ENCODE measurements around the gene KCNQ4.

The KCNQ4 gene

DNA sequence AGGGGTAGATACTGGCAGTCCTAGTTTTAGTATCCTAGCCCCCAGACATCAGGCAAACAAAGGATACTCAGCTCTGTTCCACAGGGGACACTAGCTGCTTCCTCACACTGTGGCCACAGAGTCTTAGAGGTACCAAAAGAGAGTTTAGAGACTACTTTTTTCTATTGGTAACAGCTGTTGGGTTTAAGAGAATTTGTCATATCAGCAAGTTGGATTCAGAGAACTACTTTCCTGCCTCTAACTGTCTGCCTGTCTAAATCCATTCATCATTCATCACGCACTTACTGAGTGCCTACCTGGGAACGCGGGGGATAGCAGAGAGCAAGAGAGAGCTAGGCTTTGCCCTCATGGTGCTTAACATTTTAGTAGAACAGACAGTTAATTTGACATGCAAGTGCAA lies 27.1 kb upstream of the KCNQ4 start:
- Histone ChIP-seq H3K9me3 (ENCODE audit: control insufficient read depth, insufficient read depth, low read length) (no peaks in the 10 kb centered on the region), H3K4me1 (ENCODE audit: control insufficient read depth, insufficient read depth, low read length) (no peaks in the 10 kb centered on the region), H3K36me3 (ENCODE audit: control insufficient read depth, insufficient read depth, low read length) (peaks cover 97% of the 10 kb centered on the region), H3K27me3 (ENCODE audit: control insufficient read depth, insufficient read depth, low read length) (no peaks in the 10 kb centered on the region), H3K27ac (ENCODE audit: low read depth, low read length) (no peak overlapping the region), H3K4me3 (ENCODE audit: low read depth, low read length) (no peak overlapping the region), H3K9ac (ENCODE audit: low read depth, low read length) (no peak overlapping the region)

DNA sequence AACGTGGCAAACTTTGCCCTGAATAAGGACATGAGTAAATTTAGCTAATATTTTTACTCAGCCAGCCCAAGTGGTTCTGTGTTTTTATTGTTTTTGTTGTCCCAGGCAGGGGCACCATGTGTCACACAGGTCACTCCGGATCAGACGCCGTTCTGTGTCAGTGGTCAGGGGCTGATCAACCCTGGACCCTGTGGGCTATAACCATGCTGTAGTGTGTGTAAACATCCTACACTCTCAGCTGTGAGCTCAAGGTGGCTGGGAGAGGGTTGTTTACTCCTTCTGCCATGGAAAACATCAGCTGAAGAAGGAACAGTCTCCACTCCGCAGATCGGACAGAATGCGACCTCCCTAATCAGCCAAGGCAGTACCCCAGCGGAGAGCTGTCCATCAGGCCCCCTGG lies 26.5 kb upstream of the KCNQ4 start:
- Histone ChIP-seq H3K4me3 (ENCODE audit: low read depth, low read length) (no peak overlapping the region), H3K27ac (ENCODE audit: low read depth, low read length) (no peak overlapping the region), H3K4me1 (ENCODE audit: control insufficient read depth, insufficient read depth, low read length) (no peaks in the 10 kb centered on the region), H3K9ac (ENCODE audit: low read depth, low read length) (no peak overlapping the region), H3K36me3 (ENCODE audit: control insufficient read depth, insufficient read depth, low read length) (peaks cover 97% of the 10 kb centered on the region), H3K9me3 (ENCODE audit: control insufficient read depth, insufficient read depth, low read length) (no peaks in the 10 kb centered on the region), H3K27me3 (ENCODE audit: control insufficient read depth, insufficient read depth, low read length) (no peaks in the 10 kb centered on the region)

DNA sequence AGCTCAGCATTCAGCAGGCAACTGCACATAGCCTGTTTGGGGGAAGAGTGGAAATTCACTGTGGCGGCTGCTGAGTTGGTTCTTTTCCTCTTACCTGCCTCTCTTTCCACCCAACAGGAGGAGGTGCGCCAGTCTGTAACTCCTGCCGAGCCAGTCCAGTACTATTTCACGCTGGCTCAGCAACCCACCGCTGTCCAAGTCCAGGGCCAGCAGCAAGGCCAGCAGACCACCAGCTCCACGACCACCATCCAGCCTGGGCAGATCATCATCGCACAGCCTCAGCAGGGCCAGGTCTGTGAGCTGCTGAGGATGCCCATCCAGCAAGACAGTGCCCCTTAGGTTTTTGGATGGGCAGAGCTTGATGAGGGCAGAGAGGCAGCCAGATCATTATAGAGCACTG lies 25.6 kb upstream of the KCNQ4 start:
- Histone ChIP-seq H3K9me3 (ENCODE audit: control insufficient read depth, insufficient read depth, low read length) (no peaks in the 10 kb centered on the region), H3K27me3 (ENCODE audit: control insufficient read depth, insufficient read depth, low read length) (no peaks in the 10 kb centered on the region), H3K4me1 (ENCODE audit: control insufficient read depth, insufficient read depth, low read length) (no peaks in the 10 kb centered on the region), H3K4me3 (ENCODE audit: low read depth, low read length) (no peak overlapping the region), H3K36me3 (ENCODE audit: control insufficient read depth, insufficient read depth, low read length) (peaks cover 97% of the 10 kb centered on the region), H3K9ac (ENCODE audit: low read depth, low read length) (no peak overlapping the region), H3K27ac (ENCODE audit: low read depth, low read length) (no peak overlapping the region)

DNA sequence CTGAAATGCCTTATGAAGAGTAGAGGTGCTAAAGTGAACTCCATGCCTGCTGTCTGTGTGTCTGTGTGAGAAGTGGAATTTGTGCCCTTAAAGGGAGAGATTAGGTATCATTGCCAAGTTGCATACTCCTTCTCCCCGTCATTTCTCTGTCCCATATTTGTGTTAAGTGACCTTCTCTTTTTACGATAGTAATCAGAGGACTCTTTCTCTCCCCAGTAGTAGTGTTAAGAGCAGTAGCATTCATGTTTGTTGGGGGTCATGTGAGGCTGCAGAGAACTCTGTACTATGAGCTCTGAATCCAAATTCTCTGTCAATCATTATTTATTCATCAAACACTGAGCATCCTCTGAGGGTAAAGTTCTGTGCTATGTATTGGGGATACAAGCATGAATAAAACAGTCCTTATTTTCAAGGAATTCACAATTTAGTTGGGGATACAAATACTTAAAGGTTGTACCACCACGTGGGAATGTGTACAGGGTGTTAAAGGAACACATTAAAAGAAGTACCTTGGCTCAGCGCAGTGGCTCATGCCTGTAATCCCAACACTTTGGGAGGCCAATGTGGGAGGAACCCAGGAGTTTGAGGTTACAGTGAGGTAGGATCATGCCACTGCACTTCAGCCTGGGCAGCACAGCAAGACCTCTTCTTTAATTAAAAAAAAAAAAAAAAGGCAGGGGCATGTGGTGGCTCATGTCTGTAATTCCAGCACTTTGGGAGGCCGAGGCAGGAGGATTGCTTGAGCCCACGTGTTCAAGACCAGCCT lies 24.8 kb upstream of the KCNQ4 start:
- Histone ChIP-seq H3K27me3 (ENCODE audit: control insufficient read depth, insufficient read depth, low read length) (no peaks in the 10 kb centered on the region), H3K4me1 (ENCODE audit: control insufficient read depth, insufficient read depth, low read length) (no peaks in the 10 kb centered on the region), H3K9me3 (ENCODE audit: control insufficient read depth, insufficient read depth, low read length) (no peaks in the 10 kb centered on the region), H3K36me3 (ENCODE audit: control insufficient read depth, insufficient read depth, low read length) (peaks cover 96% of the 10 kb centered on the region), H3K9ac (ENCODE audit: low read depth, low read length) (no peak overlapping the region), H3K4me3 (ENCODE audit: low read depth, low read length) (no peak overlapping the region), H3K27ac (ENCODE audit: low read depth, low read length) (no peak overlapping the region)

DNA sequence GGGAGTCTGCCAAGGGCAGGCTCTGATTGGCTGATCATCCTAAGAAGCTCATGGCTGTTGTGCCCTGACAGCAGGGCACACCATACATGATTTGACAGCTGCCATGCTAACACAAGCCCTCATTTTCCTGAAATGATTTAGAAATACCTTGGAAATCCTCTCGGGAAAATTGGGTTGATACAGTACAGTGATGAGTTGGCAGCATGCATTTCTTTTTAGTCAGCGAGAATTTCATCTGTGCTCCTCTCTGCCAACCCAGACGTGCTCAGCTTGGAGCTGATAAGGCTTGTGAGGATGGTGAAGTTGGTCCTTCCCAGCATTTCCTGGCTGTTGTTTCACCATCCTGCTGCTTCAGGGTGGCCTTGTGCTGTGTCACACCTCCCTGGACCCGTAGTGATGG lies 22.6 kb upstream of the KCNQ4 start:
- no peaks in the 10 kb centered on the region for H3K9me3 ChIP-seq (ENCODE audit: control insufficient read depth, insufficient read depth, low read length)
- H3K27me3 ChIP-seq (ENCODE audit: control insufficient read depth, insufficient read depth, low read length) = no peaks in the 10 kb centered on the region
- H3K4me3 ChIP-seq (ENCODE audit: low read depth, low read length) = no peak overlapping the region
- no peak overlapping the region for H3K27ac ChIP-seq (ENCODE audit: low read depth, low read length)
- no peak overlapping the region for H3K9ac ChIP-seq (ENCODE audit: low read depth, low read length)
- peaks cover 96% of the 10 kb centered on the region for H3K36me3 ChIP-seq (ENCODE audit: control insufficient read depth, insufficient read depth, low read length)
- H3K4me1 ChIP-seq (ENCODE audit: control insufficient read depth, insufficient read depth, low read length) = no peaks in the 10 kb centered on the region

DNA sequence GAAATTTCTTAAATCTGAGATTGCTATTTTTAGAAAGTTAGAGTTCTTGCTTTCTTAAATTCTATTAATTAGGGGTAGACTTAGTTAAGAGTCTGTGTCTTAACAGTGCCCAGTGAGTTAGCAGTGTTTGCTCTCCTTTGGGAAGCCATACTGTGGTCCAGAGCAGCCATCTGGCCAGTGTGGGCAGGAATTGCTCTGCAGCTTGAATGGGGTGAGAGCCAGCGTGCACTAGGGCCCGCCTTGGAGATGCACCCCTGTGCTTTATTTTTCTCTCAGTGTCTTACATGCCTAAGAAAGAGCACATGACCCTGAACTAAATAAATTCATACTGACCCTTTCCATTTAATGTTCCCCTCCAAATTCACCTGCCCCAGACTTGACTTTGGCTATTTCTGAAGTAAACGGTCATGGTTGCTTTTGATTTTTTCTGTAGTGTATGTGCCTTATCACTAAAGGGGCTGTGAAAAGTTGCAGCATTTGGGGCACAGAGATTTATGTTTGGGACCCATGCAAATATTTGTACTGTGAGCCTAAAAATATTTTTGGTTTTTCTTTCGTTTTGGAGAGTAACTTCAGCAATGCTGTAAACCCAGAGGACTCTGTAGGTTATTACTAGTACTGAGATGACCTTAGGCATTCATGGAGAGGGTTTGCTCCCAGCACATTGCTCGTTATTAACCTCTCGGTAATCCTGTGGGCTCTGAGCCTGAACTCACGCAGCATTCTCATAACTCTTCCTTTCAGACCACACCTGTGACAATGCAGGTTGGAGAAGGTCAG lies 21.3 kb upstream of the KCNQ4 start:
- H3K27ac ChIP-seq (ENCODE audit: low read depth, low read length) = no peak overlapping the region
- H3K4me1 ChIP-seq (ENCODE audit: control insufficient read depth, insufficient read depth, low read length) = no peaks in the 10 kb centered on the region
- H3K4me3 ChIP-seq (ENCODE audit: low read depth, low read length) = no peak overlapping the region
- H3K27me3 ChIP-seq (ENCODE audit: control insufficient read depth, insufficient read depth, low read length) = no peaks in the 10 kb centered on the region
- peaks cover 96% of the 10 kb centered on the region for H3K36me3 ChIP-seq (ENCODE audit: control insufficient read depth, insufficient read depth, low read length)
- H3K9ac ChIP-seq (ENCODE audit: low read depth, low read length) = no peak overlapping the region
- H3K9me3 ChIP-seq (ENCODE audit: control insufficient read depth, insufficient read depth, low read length) = no peaks in the 10 kb centered on the region

DNA sequence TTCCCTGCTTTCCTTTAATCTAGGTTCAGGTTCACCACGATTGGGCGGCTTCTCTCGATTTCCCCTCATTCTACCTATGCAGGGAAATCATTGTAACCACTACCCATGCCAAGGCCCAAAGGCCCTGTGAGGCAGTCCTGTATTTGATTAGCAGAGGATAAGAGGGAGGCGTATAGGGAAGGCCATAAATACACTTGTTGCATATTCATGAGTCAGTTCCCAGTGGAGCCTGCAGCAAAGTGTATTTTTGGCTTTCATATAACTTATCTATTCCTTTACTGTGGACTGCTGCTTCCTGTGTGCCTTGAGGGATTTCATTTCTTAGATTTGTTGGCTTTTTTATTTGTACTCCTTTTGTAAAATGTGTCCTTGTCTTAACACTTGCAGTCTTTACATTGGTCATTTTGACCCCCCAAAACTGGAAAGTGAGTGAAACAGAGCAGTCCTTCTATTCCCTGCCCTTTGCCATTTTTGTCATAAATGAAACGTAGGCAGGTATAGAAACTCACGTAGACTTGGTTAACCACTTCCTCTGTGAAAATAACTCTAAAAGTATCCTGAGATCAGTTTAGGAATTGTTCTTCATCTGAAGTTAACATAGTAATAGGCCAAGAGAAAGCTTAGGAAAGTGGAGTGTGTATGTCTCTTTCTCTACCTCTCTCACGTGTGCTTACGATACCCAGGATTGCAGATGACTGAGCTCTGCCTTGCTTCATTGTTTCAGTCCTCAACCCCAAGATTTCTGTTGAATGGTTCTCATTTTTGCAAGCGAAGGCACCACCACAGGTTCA lies 19.6 kb upstream of the KCNQ4 start:
- Histone ChIP-seq H3K27ac (ENCODE audit: low read depth, low read length) (no peak overlapping the region), H3K9ac (ENCODE audit: low read depth, low read length) (no peak overlapping the region), H3K9me3 (ENCODE audit: control insufficient read depth, insufficient read depth, low read length) (no peaks in the 10 kb centered on the region), H3K4me3 (ENCODE audit: low read depth, low read length) (no peak overlapping the region), H3K4me1 (ENCODE audit: control insufficient read depth, insufficient read depth, low read length) (no peaks in the 10 kb centered on the region), H3K36me3 (ENCODE audit: control insufficient read depth, insufficient read depth, low read length) (peaks cover 96% of the 10 kb centered on the region), H3K27me3 (ENCODE audit: control insufficient read depth, insufficient read depth, low read length) (no peaks in the 10 kb centered on the region)

DNA sequence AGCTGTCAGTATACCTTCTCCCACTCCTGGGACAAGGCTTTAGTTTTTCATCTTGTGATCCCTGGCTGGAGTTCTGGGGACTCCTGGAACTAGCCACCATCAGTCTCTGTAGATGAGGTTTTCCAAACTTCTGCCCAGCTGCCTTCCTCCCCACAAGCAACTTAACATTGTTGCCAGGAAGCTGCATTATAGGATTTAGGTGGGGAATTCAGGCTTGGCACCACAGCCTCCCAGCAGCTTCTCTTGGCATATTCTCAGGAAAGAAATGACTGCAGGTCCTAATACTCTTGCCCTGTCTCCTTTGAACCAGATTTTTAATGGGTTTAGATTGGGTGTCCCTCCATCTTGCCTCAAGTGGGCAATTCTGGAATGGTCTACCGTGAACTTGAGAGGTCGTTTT lies 18.6 kb upstream of the KCNQ4 start:
- peaks cover 96% of the 10 kb centered on the region for H3K36me3 ChIP-seq (ENCODE audit: control insufficient read depth, insufficient read depth, low read length)
- no peak overlapping the region for H3K4me3 ChIP-seq (ENCODE audit: low read depth, low read length)
- H3K27me3 ChIP-seq (ENCODE audit: control insufficient read depth, insufficient read depth, low read length) = no peaks in the 10 kb centered on the region
- H3K9ac ChIP-seq (ENCODE audit: low read depth, low read length) = no peak overlapping the region
- no peak overlapping the region for H3K27ac ChIP-seq (ENCODE audit: low read depth, low read length)
- no peaks in the 10 kb centered on the region for H3K9me3 ChIP-seq (ENCODE audit: control insufficient read depth, insufficient read depth, low read length)
- H3K4me1 ChIP-seq (ENCODE audit: control insufficient read depth, insufficient read depth, low read length) = no peaks in the 10 kb centered on the region

DNA sequence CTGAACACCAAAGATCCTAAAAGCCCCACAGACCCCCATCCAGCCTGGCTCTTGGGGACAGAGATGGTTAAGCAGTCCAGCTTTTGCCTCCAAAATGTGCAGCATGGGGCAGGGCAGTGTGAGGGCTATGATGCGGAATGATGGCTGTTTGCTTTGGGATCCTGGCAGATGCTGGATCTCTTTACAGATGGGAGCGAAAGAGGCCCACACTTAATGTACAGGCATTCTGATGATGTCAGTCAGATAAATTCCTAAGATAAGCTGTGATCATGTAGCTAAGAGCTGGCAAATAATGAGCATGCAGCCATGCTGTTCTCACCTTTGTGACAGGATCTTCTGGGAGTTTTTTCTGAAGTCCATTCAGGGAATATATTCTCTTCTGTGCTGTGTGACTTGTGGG lies 17.6 kb upstream of the KCNQ4 start:
- Histone ChIP-seq H3K9me3 (ENCODE audit: control insufficient read depth, insufficient read depth, low read length) (no peaks in the 10 kb centered on the region), H3K4me1 (ENCODE audit: control insufficient read depth, insufficient read depth, low read length) (no peaks in the 10 kb centered on the region), H3K27ac (ENCODE audit: low read depth, low read length) (no peak overlapping the region), H3K27me3 (ENCODE audit: control insufficient read depth, insufficient read depth, low read length) (no peaks in the 10 kb centered on the region), H3K36me3 (ENCODE audit: control insufficient read depth, insufficient read depth, low read length) (peaks cover 98% of the 10 kb centered on the region), H3K4me3 (ENCODE audit: low read depth, low read length) (no peak overlapping the region), H3K9ac (ENCODE audit: low read depth, low read length) (no peak overlapping the region)

DNA sequence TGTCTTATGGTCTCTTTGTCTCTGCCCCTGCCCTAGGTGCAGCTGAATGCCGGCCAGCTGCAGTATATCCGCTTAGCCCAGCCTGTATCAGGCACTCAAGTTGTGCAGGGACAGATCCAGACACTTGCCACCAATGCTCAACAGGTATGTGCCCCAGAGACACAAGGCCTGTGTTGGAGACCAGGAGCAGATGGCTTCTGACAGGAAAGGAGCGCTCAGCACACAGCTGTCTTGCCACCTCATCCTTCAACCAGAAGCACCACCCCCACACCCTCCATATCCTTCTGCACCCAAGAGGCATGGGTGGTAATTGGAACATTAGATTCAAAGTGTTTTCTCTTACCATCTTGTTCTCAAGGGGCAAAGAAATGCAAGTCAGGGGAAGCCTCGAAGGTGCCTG lies 17.0 kb upstream of the KCNQ4 start:
- Histone ChIP-seq H3K4me3 (ENCODE audit: low read depth, low read length) (no peak overlapping the region), H3K9me3 (ENCODE audit: control insufficient read depth, insufficient read depth, low read length) (no peaks in the 10 kb centered on the region), H3K9ac (ENCODE audit: low read depth, low read length) (no peak overlapping the region), H3K36me3 (ENCODE audit: control insufficient read depth, insufficient read depth, low read length) (peaks cover 98% of the 10 kb centered on the region), H3K27ac (ENCODE audit: low read depth, low read length) (no peak overlapping the region), H3K4me1 (ENCODE audit: control insufficient read depth, insufficient read depth, low read length) (no peaks in the 10 kb centered on the region), H3K27me3 (ENCODE audit: control insufficient read depth, insufficient read depth, low read length) (no peaks in the 10 kb centered on the region)
